ENCODE measurements around the gene ANKRD17. TPM values are rescaled to one million over a fixed set of nuclear protein-coding genes. Genes with fewer than 3 reads are reported as not detected.

ANKRD17 gene
- total and polyA plus RNA-seq, 2 of the 4 experiments (the other 2 are of a cell fraction) = 28.5 to 75.3 TPM

- Histone ChIP-seq H3K27me3 (ENCODE audit: control insufficient read depth, insufficient read depth, low read length) (no peaks in the 10 kb centered on the region), H2BK120ac (ENCODE audit: low read depth, low read length) (no peak overlapping the region), H2AK5ac (ENCODE audit: low read depth, low read length) (no peak overlapping the region), H4K20me1 (ENCODE audit: insufficient read depth, low read length) (no peaks in the 10 kb centered on the region), H3K14ac (replicated peaks; ENCODE audit: low read depth, low read length) (no peak overlapping the region), H2AK9ac (replicated peaks; ENCODE audit: low read depth, low read length, poor library complexity) (no peak overlapping the region), H2BK5ac (ENCODE audit: low read depth, low read length, poor library complexity, severe bottlenecking) (no peak overlapping the region), H2BK15ac (ENCODE audit: low read depth, low read length) (no peak overlapping the region), H4K91ac (ENCODE audit: insufficient read depth, low read depth, low read length) (no peak overlapping the region), H3K79me1 (ENCODE audit: low read depth in 1 of 2, low read length in 2 of 2) (no peaks in the 10 kb centered on the region), H3K4me2 (ENCODE audit: low read depth, low read length) (no peak overlapping the region), H2BK20ac (ENCODE audit: low read depth, low read length) (no peak overlapping the region), H4K5ac (ENCODE audit: low read depth, low read length) (no peak overlapping the region), H3K9me3 (ENCODE audit: control insufficient read depth, insufficient read depth, low read length) (no peaks in the 10 kb centered on the region; the same call in 1 of the 2 replicates), H3K9ac (ENCODE audit: low read depth, low read length) (no peak overlapping the region), H4K8ac (ENCODE audit: low read depth in 2 of 2, low read length in 2 of 2) (no peak overlapping the region), H3K18ac (ENCODE audit: low read depth, low read length) (no peak overlapping the region), H3K23ac (ENCODE audit: low read depth, low read length) (no peak overlapping the region), H3K4me1 (ENCODE audit: control insufficient read depth, insufficient read depth, low read length) (no peaks in the 10 kb centered on the region), H3K4me3 (ENCODE audit: insufficient read depth, low read depth, low read length) (no peak overlapping the region), H2AFZ (replicated peaks; ENCODE audit: low read length, poor library complexity) (no peak overlapping the region), H3K27ac (ENCODE audit: insufficient read depth, low read length) (no peak overlapping the region), H3K9me1 (ENCODE audit: insufficient read depth, low read length) (no peaks in the 10 kb centered on the region), H3K36me3 (ENCODE audit: control insufficient read depth, insufficient read depth, low read length) (no peaks in the 10 kb centered on the region), H3K4ac (ENCODE audit: low read depth, low read length) (no peak overlapping the region), H3K56ac (ENCODE audit: extremely low read depth, insufficient read depth, low read length) (no peak overlapping the region)
- intact Hi-C loops (cut with micrococcal nuclease) (no loop called here), dilution Hi-C loops (cut with HindIII; ENCODE audit: low sequenced_read_pairs, unreplicated experiment) (no loop called here), in situ Hi-C loops (cut with MboI; ENCODE audit: low sequenced_read_pairs) (no loop called here)
- ChIA-PET CTCF (no interaction called here), POLR2A (ENCODE audit: unreplicated experiment) (no interaction called here)
- DNase-seq = no peak
- 84% methylated on average over 2 of the region's 2 CpGs; no CpG with 5 or more reads in 1 of the 2 experiments for WGBS, 2 experiments (ENCODE audit: extremely low coverage in 2 of 2, insufficient read length in 1 of 2)
- BruUV-seq (replicated peaks) = no TSS peak
- no peak for TF ChIP-seq POLR2A (IDR thresholded peaks at IDR 0.05; ENCODE audit: low read depth, low read length)
- no peak for TF ChIP-seq RFX5 (IDR thresholded peaks at IDR 0.05; ENCODE audit: low read depth, low read length)
- no peak for TF ChIP-seq RAD21 (IDR thresholded peaks at IDR 0.05; ENCODE audit: low read length)
- no peak for TF ChIP-seq CHD1 (IDR thresholded peaks at IDR 0.05; ENCODE audit: low read depth, low read length)
- TF ChIP-seq MXI1 (IDR thresholded peaks at IDR 0.05; ENCODE audit: borderline replicate concordance, low read depth, low read length) = no peak
- no peak for TF ChIP-seq BHLHE40 (IDR thresholded peaks at IDR 0.05; ENCODE audit: low read depth, low read length)
- no peak for TF ChIP-seq SMC3 (IDR thresholded peaks at IDR 0.05; ENCODE audit: low read depth, low read length)
- TF ChIP-seq CTCF (conservative IDR thresholded peaks at IDR 0.05; ENCODE audit: low read depth, low read length) = no peak
- no peak for TF ChIP-seq USF2 (IDR thresholded peaks at IDR 0.05; ENCODE audit: low read depth, low read length)
- no peak for TF ChIP-seq RCOR1 (IDR thresholded peaks at IDR 0.05; ENCODE audit: insufficient replicate concordance, low read length)
- no peak for TF ChIP-seq NFE2L2 (IDR thresholded peaks at IDR 0.05; ENCODE audit: low read depth, low read length)
- TF ChIP-seq MAFK (IDR thresholded peaks at IDR 0.05; ENCODE audit: low read depth, low read length) = no peak
- no peak for TF ChIP-seq FOS (IDR thresholded peaks at IDR 0.05; ENCODE audit: low read depth, low read length)
- ATAC-seq (ENCODE audit: low read depth) = no peak
These were observed 22.8 kb upstream of the ANKRD17 start for GRCh38 chr4:73281396-73281795.

All from IMR-90 (cell line).